Peyer's patch (tissue), 4 donors: ENCODE results near the gene MYT1.
"Not testable (repeated sequence)": the region's sequence is repeated elsewhere in the genome, so short reads cannot be mapped to it uniquely, and the experiment has no call there.

ENCODE experiments used
- CTCF ChIP-seq, 6 experiments: fragments of 450-650 bp in 4 of 6; fragments of 200-600 bp in 2 of 6; sonication (generic) in 1 of 6; IDR thresholded peaks; one replicate each; pipeline ENCODE4 v1.5.1; 2017 to 2019; ENCODE audit warnings: antibody characterized with exemption in 6 of 6, mild to moderate bottlenecking in 3 of 6, moderate library complexity in 1 of 6
- POLR2A ChIP-seq, 2 donors: fragments of 450-650 bp; IDR thresholded peaks; one replicate each; pipeline ENCODE4 v1.5.1; 2017; ENCODE audit warnings: antibody characterized with exemption in 2 of 2, mild to moderate bottlenecking in 2 of 2, moderate library complexity in 2 of 2

DNA sequence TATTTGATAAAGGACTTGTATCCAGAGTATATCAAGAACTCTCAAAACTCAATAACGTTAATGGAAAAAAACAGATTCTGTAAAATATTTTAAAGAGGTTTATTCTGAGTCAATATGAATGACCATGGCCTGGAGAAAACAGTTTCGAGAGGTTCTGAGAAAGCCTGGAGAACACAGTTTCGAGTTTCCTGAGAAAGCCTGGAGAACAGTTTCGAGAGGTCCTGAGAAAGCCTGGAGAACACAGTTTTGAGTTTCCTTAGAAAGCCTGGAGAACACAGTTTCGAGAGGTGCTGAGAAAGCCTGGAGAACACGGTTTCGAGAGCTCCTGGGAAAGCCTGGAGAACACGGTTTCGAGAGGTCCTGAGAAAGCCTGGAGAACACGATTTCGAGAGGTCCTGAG is 41.3 kb upstream of the MYT1 start:
- not testable (repeated sequence) for TF ChIP-seq POLR2A, CTCF (IDR thresholded peaks at IDR 0.05)
